Muscle layer of duodenum (tissue), 2 donors: ENCODE results near the gene DIPK1A.

Experiments used
- H3K27ac ChIP-seq: one replicate; pipeline ENCODE4 v1.7.0; 2013; ENCODE audit warnings: mild to moderate bottlenecking, low read length
- H3K27me3 ChIP-seq: one replicate; pipeline ENCODE4 v1.7.0; 2013; ENCODE audit warnings: low read depth, mild to moderate bottlenecking, control low read depth, low read length
- H3K36me3 ChIP-seq, 2 donors: one replicate each; pipeline ENCODE4 v1.7.0; 2013; ENCODE audit warnings: low read length in 2 of 2, control low read depth in 1 of 2, mild to moderate bottlenecking in 1 of 2; ENCODE audit not compliant: insufficient read depth in 2 of 2, control insufficient read depth in 1 of 2
- H3K4me1 ChIP-seq, 2 donors: one replicate each; pipeline ENCODE4 v1.7.0; 2013; ENCODE audit warnings: low read length in 2 of 2, mild to moderate bottlenecking in 2 of 2, control low read depth in 1 of 2, moderate library complexity in 1 of 2; ENCODE audit not compliant: insufficient read depth in 2 of 2, control insufficient read depth in 1 of 2
- H3K4me3 ChIP-seq, 2 donors: one replicate each; pipeline ENCODE4 v1.7.0; 2013; ENCODE audit warnings: low read length in 2 of 2, low read depth in 1 of 2, mild to moderate bottlenecking in 1 of 2
- H3K9me3 ChIP-seq, 2 donors: one replicate each; pipeline ENCODE4 v1.7.0; 2013; ENCODE audit warnings: low read length in 2 of 2, control low read depth in 1 of 2, mild to moderate bottlenecking in 1 of 2; ENCODE audit not compliant: control insufficient read depth in 1 of 2
- donor health status: healthy.

Gene DIPK1A

GRCh38 chr1:92808381-92808780, 152.9 kb downstream of the DIPK1A start:
- H3K27me3 ChIP-seq = no peaks in the 10 kb centered on the region
- H3K9me3 ChIP-seq = no peaks in the 10 kb centered on the region
- H3K4me3 ChIP-seq = no peak overlapping the region
- no peak overlapping the region for H3K27ac ChIP-seq
- no peaks in the 10 kb centered on the region for H3K36me3 ChIP-seq
- H3K4me1 ChIP-seq = no peaks in the 10 kb centered on the region

- H3K4me3 ChIP-seq = no peak overlapping the region
- no peaks in the 10 kb centered on the region for H3K36me3 ChIP-seq
- no peaks in the 10 kb centered on the region for H3K4me1 ChIP-seq
- no peaks in the 10 kb centered on the region for H3K9me3 ChIP-seq
- H3K27me3 ChIP-seq = no peaks in the 10 kb centered on the region
- no peak overlapping the region for H3K27ac ChIP-seq
Observed at GRCh38 chr1:92805216-92805615, 156.0 kb downstream of the DIPK1A start.

GRCh38 chr1:92804721-92805201, 156.5 kb downstream of the DIPK1A start:
- no peaks in the 10 kb centered on the region for H3K27me3 ChIP-seq
- no peaks in the 10 kb centered on the region for H3K36me3 ChIP-seq
- no peak overlapping the region for H3K27ac ChIP-seq
- H3K4me1 ChIP-seq = no peaks in the 10 kb centered on the region
- H3K4me3 ChIP-seq = no peak overlapping the region
- no peaks in the 10 kb centered on the region for H3K9me3 ChIP-seq

- H3K4me1 ChIP-seq = no peaks in the 10 kb centered on the region
- H3K27ac ChIP-seq = no peak overlapping the region
- H3K27me3 ChIP-seq = no peaks in the 10 kb centered on the region
- no peaks in the 10 kb centered on the region for H3K9me3 ChIP-seq
- no peaks in the 10 kb centered on the region for H3K36me3 ChIP-seq
- H3K4me3 ChIP-seq = no peak overlapping the region
Observed at GRCh38 chr1:92803140-92803887, 157.9 kb downstream of the DIPK1A start.

GRCh38 chr1:92797961-92798360, 163.3 kb downstream of the DIPK1A start:
- Histone ChIP-seq H3K36me3 (no peaks in the 10 kb centered on the region), H3K4me3 (no peak overlapping the region), H3K27me3 (no peaks in the 10 kb centered on the region), H3K27ac (no peak overlapping the region), H3K4me1 (no peaks in the 10 kb centered on the region), H3K9me3 (no peaks in the 10 kb centered on the region)

GRCh38 chr1:92797297-92797696, 164.0 kb downstream of the DIPK1A start:
- Histone ChIP-seq H3K4me1 (no peaks in the 10 kb centered on the region), H3K9me3 (no peaks in the 10 kb centered on the region), H3K27me3 (no peaks in the 10 kb centered on the region), H3K27ac (no peak overlapping the region), H3K36me3 (no peaks in the 10 kb centered on the region), H3K4me3 (no peak overlapping the region)

- no peak overlapping the region for H3K27ac ChIP-seq
- H3K36me3 ChIP-seq = no peaks in the 10 kb centered on the region
- no peaks in the 10 kb centered on the region for H3K27me3 ChIP-seq
- H3K9me3 ChIP-seq = no peaks in the 10 kb centered on the region
- no peaks in the 10 kb centered on the region for H3K4me1 ChIP-seq
- no peak overlapping the region for H3K4me3 ChIP-seq
Observed at GRCh38 chr1:92795166-92795565, 166.1 kb downstream of the DIPK1A start.

- H3K27ac ChIP-seq = no peak overlapping the region
- H3K27me3 ChIP-seq = no peaks in the 10 kb centered on the region
- H3K4me3 ChIP-seq = no peak overlapping the region
- H3K9me3 ChIP-seq = no peaks in the 10 kb centered on the region
- H3K36me3 ChIP-seq = no peaks in the 10 kb centered on the region
- no peaks in the 10 kb centered on the region for H3K4me1 ChIP-seq
Observed at GRCh38 chr1:92792340-92792782, 168.9 kb downstream of the DIPK1A start.
